HEK293 (cell line): ENCODE measurements around the gene CHMP6.

Experiments used
- HOXA7 ChIP-seq: sonication (generic); formaldehyde crosslinking; IDR thresholded peaks from 2 replicates; pipeline ENCODE4 v1.8.1; 2022; ENCODE audit warnings: missing genetic modification reagents, borderline replicate concordance
- SALL2 ChIP-seq: fragments of 450-650 bp; formaldehyde crosslinking; IDR thresholded peaks from 2 replicates; pipeline ENCODE4 v1.5.0; 2017; ENCODE audit warnings: missing biosample characterization, mild to moderate bottlenecking, missing genetic modification characterization, borderline replicate concordance
- TCF7L2 ChIP-seq: IDR thresholded peaks from 2 replicates; pipeline ENCODE4 v1.6.1; 2011; ENCODE audit warnings: low read depth, mild to moderate bottlenecking, inconsistent platforms, low read length, moderate library complexity, borderline replicate concordance
- YY1 ChIP-seq: fragments of 450-650 bp; formaldehyde crosslinking; IDR thresholded peaks from 2 replicates; pipeline ENCODE4 v1.5.1; 2018; ENCODE audit warnings: missing biosample characterization, missing genetic modification characterization
- ZNF561 ChIP-seq: fragments of 450-650 bp; IDR thresholded peaks from 2 replicates; pipeline ENCODE4 v1.5.1; 2018; ENCODE audit warnings: missing biosample characterization, missing genetic modification characterization, borderline replicate concordance
- ZNF791 ChIP-seq: fragments of 450-650 bp; formaldehyde crosslinking; IDR thresholded peaks from 2 replicates; pipeline ENCODE4 v1.5.1; 2016; ENCODE audit warnings: missing biosample characterization, missing genetic modification characterization
- ZSCAN30 ChIP-seq: fragments of 450-650 bp; IDR thresholded peaks from 2 replicates; pipeline ENCODE4 v1.5.1; 2018; ENCODE audit warnings: missing biosample characterization, mild to moderate bottlenecking, missing genetic modification characterization, moderate library complexity
- TF ChIP-seq, protein P1 (sequence below): fragments of 450-650 bp; formaldehyde crosslinking; IDR thresholded peaks from 2 replicates; pipeline ENCODE4 v1.5.1; 2016; ENCODE audit warnings: missing biosample characterization, missing genetic modification characterization

DNA sequence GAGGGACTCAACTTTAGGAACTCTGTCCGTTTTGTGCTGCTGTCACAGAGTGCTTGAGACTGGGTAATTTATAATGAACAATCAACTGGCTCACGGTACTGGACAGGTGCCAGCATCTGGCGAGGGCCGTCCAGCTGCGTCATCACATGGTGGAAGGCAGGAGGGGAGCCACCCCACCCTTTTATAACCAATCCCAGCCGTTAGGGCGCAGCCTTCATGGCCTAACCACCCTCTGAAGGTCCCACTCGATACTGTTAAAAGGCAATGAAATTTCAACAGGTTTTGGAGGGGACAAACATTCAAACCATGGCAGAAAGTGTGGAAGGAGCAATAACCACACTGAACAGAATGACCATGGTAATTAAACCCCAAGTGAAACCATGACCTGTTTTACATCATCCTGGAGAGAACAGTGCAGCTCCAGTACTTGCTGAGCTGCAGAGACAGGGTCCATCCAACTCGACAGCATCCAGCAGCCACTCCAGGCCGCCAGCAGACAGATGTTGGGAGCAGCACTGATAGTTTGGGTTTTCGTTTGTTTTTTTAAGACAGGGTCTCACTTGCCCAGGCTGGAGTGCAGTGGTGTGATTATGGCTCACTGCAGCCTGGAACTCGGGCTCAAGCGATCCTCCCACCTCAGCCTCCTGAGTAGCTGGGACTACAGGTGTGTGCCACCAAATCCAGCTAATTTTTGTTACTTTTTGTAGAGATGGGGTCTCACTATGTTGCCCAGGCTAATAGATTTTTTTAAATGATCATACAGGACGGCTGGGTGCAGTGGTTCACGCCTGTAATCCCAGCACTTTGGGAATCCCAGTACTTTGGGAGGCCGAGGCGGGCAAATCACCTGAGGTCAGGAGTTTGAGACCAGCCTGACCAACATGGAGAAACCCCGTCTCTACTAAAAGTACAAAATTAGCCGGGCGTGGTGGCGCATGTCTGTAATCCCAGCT, 11.0 kb downstream of the CHMP6 start:
- TF ChIP-seq ZSCAN30 (tag by site-specific recombination) (no peak; the same call in 1 of the 2 replicates), SALL2 (tag by site-specific recombination) (no peak), YY1 (tag by site-specific recombination) (no peak), ZNF791 (tag by site-specific recombination) (no peak), ZNF561 (tag by site-specific recombination) (no peak; the same call in 1 of the 2 replicates), HOXA7 (CRISPR knock-in tag) (no peak), TCF7L2 (no peak)
- TF ChIP-seq, protein P1, sequence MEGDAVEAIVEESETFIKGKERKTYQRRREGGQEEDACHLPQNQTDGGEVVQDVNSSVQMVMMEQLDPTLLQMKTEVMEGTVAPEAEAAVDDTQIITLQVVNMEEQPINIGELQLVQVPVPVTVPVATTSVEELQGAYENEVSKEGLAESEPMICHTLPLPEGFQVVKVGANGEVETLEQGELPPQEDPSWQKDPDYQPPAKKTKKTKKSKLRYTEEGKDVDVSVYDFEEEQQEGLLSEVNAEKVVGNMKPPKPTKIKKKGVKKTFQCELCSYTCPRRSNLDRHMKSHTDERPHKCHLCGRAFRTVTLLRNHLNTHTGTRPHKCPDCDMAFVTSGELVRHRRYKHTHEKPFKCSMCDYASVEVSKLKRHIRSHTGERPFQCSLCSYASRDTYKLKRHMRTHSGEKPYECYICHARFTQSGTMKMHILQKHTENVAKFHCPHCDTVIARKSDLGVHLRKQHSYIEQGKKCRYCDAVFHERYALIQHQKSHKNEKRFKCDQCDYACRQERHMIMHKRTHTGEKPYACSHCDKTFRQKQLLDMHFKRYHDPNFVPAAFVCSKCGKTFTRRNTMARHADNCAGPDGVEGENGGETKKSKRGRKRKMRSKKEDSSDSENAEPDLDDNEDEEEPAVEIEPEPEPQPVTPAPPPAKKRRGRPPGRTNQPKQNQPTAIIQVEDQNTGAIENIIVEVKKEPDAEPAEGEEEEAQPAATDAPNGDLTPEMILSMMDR (tag by site-specific recombination), result no peak
